Neutrophil (primary cell): ENCODE measurements around the gene DPYD.

Source experiments
- H3K27ac ChIP-seq: fragments of 200-600 bp; sonication (generic); 2 replicates; pipeline ENCODE4 v1.5.1; 2016; ENCODE audit warnings: mild to moderate bottlenecking, moderate library complexity
- H3K27me3 ChIP-seq: fragments of 200-600 bp; sonication (generic); 2 replicates; pipeline ENCODE4 v1.6.0; 2016; ENCODE audit warnings: mild to moderate bottlenecking
- H3K36me3 ChIP-seq: fragments of 200-600 bp; sonication (generic); 2 replicates; pipeline ENCODE4 v1.5.1; 2017
- H3K4me1 ChIP-seq, 2 experiments: fragments of 200-600 bp in 1 of 2; sonication (generic) in 1 of 2; 1 replicate in 1 of 2; 2 replicates in 1 of 2; pipeline versions ENCODE4 v1.5.1 to v1.6.1; 2013 to 2016; ENCODE audit warnings: low read depth in 1 of 2, low read length in 1 of 2, mild to moderate bottlenecking in 1 of 2, moderate library complexity in 1 of 2; ENCODE audit not compliant: control insufficient read depth in 1 of 2, insufficient read depth in 1 of 2
- H3K4me3 ChIP-seq, 2 experiments: fragments of 200-600 bp in 1 of 2; sonication (generic) in 1 of 2; 1 replicate in 1 of 2; 2 replicates in 1 of 2; pipeline ENCODE4 v1.5.1; 2013 to 2016; ENCODE audit warnings: low read depth in 1 of 2, low read length in 1 of 2, mild to moderate bottlenecking in 1 of 2, moderate library complexity in 1 of 2
- H3K9me3 ChIP-seq: fragments of 200-600 bp; sonication (generic); 2 replicates; pipeline ENCODE4 v1.5.1; 2016
- TF ChIP-seq, protein P1 (sequence below): fragments of 200-600 bp; sonication (generic); IDR thresholded peaks from 2 replicates; pipeline ENCODE4 v1.5.1; 2016; ENCODE audit warnings: antibody characterized with exemption

The DPYD gene

DNA sequence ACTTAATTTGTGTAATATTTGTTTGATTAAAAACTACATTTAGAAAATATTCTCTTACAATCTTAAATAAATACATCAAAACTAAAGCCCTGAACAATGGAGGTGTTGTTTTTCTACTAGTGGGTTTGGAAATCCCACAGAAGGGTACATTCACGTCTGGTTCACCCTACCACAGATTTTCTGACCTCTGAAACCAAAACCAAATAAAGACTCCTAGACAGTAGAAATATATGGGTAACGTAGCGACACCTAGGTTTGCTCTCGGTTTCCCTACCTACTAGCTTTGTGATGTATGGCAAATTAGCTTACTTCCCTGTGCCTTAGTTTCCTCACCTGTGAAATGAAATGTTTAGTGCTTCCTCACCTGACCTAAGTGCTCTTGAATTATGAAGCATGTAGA lies 312.6 kb downstream of the DPYD start:
- Histone ChIP-seq H3K27me3 (no peaks in the 10 kb centered on the region), H3K4me1 (no peaks in the 10 kb centered on the region), H3K4me3 (no peak overlapping the region), H3K36me3 (no peaks in the 10 kb centered on the region), H3K27ac (no peak overlapping the region), H3K9me3 (no peaks in the 10 kb centered on the region)
- TF ChIP-seq, protein P1, sequence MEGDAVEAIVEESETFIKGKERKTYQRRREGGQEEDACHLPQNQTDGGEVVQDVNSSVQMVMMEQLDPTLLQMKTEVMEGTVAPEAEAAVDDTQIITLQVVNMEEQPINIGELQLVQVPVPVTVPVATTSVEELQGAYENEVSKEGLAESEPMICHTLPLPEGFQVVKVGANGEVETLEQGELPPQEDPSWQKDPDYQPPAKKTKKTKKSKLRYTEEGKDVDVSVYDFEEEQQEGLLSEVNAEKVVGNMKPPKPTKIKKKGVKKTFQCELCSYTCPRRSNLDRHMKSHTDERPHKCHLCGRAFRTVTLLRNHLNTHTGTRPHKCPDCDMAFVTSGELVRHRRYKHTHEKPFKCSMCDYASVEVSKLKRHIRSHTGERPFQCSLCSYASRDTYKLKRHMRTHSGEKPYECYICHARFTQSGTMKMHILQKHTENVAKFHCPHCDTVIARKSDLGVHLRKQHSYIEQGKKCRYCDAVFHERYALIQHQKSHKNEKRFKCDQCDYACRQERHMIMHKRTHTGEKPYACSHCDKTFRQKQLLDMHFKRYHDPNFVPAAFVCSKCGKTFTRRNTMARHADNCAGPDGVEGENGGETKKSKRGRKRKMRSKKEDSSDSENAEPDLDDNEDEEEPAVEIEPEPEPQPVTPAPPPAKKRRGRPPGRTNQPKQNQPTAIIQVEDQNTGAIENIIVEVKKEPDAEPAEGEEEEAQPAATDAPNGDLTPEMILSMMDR = no peak

DNA sequence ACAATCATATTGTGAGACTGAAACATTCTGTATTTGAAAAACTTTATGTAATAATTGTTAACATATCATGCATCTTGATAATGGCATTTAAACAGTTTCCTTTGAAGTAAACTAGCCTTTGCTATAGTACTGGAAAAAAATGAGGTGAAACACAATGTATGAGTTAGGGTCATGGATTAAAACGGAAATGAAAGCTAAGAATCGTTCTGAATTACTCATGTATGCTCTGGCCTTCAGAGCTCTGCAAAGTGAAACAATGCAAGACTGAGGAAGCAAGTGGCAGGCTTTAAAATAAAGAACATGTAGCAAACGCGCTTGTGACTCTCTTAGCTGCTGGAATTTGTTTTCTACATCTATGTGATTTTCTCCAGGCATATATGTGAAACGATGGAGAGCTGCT lies 317.1 kb downstream of the DPYD start:
- H3K9me3 ChIP-seq = no peaks in the 10 kb centered on the region
- no peaks in the 10 kb centered on the region for H3K4me1 ChIP-seq
- TF ChIP-seq, protein P1 = no peak
- no peaks in the 10 kb centered on the region for H3K36me3 ChIP-seq
- no peak overlapping the region for H3K27ac ChIP-seq
- H3K27me3 ChIP-seq = no peaks in the 10 kb centered on the region
- H3K4me3 ChIP-seq = no peak overlapping the region

DNA sequence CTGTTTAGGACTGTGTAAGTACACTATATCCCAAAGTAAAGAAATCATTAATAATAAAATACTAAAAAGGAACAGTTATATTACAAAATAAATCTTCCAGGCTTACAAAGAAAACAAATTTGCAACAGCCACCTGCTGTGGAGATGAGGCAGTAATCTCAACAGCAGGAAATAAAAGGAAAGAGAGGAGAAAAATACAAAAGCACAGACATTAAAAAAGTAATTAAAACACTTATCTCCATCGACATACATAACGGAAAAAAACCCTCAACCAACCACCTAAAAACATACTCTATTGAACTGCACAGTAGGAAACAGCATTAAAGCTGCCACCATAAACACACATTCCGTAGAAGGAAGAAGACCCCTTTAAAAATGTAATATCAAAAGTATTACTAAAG lies 317.6 kb downstream of the DPYD start:
- Histone ChIP-seq H3K36me3 (no peaks in the 10 kb centered on the region), H3K4me1 (no peaks in the 10 kb centered on the region), H3K9me3 (no peaks in the 10 kb centered on the region), H3K27me3 (no peaks in the 10 kb centered on the region), H3K27ac (no peak overlapping the region), H3K4me3 (no peak overlapping the region)
- TF ChIP-seq, protein P1 = no peak

DNA sequence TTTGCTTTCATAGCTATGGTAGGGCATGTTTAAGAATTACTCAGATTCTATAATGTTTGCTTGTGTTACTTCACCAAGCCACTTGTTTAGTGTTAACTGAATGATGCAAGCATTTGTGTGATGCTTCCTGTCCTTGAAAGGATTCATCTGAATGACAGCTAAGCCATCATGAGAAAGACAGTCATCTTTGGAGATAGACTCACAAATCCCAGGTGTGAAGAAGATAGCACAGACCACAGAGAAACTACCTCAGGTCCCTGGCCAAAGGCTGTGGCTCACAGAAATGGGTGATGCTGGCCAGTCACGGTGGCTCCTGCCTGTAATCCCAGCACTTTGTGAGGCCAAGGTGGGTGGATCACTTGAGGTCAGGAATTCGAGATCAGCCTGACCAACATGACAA lies 321.4 kb downstream of the DPYD start:
- H3K9me3 ChIP-seq = no peaks in the 10 kb centered on the region
- no peak overlapping the region for H3K27ac ChIP-seq
- H3K4me1 ChIP-seq = no peaks in the 10 kb centered on the region
- H3K4me3 ChIP-seq = no peak overlapping the region
- TF ChIP-seq, protein P1 = no peak
- peaks cover 5% of the 10 kb centered on the region for H3K36me3 ChIP-seq
- H3K27me3 ChIP-seq = no peaks in the 10 kb centered on the region

DNA sequence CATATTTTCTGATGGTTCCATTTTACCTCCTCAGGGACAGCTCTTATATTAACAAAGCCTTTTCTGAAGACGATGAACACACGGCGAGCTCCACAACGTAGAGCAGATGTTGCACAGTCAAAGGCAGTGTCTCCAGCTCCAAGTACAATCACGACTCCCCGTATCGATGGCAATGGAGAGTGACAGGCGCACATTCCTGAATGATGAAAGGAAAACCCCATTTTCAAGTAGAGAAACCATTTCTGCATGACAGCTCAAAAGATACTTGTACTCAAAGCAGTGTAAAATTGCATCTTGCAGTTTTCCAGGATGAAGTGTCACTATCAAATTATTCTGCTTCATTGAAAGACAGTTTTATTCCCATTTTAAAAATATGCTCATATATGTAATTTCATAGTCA lies 327.6 kb downstream of the DPYD start:
- no peaks in the 10 kb centered on the region for H3K9me3 ChIP-seq
- H3K4me3 ChIP-seq = no peak overlapping the region
- peaks cover 63% of the 10 kb centered on the region for H3K36me3 ChIP-seq
- no peak overlapping the region for H3K27ac ChIP-seq
- H3K27me3 ChIP-seq = no peaks in the 10 kb centered on the region
- H3K4me1 ChIP-seq = no peaks in the 10 kb centered on the region
- TF ChIP-seq, protein P1 = no peak

DNA sequence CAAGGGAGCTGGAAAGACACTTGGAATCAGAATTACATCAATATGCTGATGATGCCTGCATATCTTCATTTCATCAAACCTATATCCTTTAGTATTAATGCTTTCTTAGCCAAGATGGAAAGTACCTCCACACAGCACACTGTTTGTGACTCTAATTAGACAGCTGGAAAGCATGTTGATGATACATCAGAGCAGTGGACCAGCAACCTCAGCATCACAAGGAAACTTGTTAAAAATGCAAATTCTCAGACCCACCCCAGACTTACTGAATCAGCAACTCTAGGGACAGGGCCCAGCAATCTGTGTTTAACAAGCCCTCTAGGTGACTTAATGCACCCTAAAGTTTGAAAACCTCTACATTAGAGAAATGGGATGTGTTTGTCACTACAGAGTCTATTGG lies 332.1 kb downstream of the DPYD start:
- H3K27me3 ChIP-seq = no peaks in the 10 kb centered on the region
- peaks cover 56% of the 10 kb centered on the region for H3K36me3 ChIP-seq
- no peak overlapping the region for H3K4me3 ChIP-seq
- H3K9me3 ChIP-seq = no peaks in the 10 kb centered on the region
- no peak overlapping the region for H3K27ac ChIP-seq
- TF ChIP-seq, protein P1 = no peak
- no peaks in the 10 kb centered on the region for H3K4me1 ChIP-seq
